Thyroid gland (tissue), 4 donors: ENCODE measurements around the gene LRCH3. TPM values are rescaled to one million over a fixed set of nuclear protein-coding genes. Genes with fewer than 3 reads are reported as not detected.
A peak's percentile ranks its signal among the peaks of the same experiment; 100 is the strongest.

Source experiments
- DNase-seq, 2 donors: peaks; one replicate each; pipeline ENCODE4 v3.0.0-alpha.2; 2019
- H3K27ac ChIP-seq, 3 donors: fragments of 200-600 bp; sonication (generic); 1 replicate in 2 of 3; 2 replicates in 1 of 3; pipeline ENCODE4 v1.5.1; 2016 to 2019; ENCODE audit warnings: mild to moderate bottlenecking in 1 of 3, moderate library complexity in 1 of 3
- H3K27me3 ChIP-seq: fragments of 200-600 bp; sonication (generic); one replicate; pipeline ENCODE4 v1.5.1; 2019
- H3K36me3 ChIP-seq, 2 donors: fragments of 200-600 bp; sonication (generic); one replicate each; pipeline ENCODE4 v1.5.1; 2016 to 2019
- H3K4me1 ChIP-seq, 2 donors: fragments of 200-600 bp; sonication (generic); one replicate each; pipeline ENCODE4 v1.5.1; 2017 to 2019
- H3K4me3 ChIP-seq, 3 donors: fragments of 200-600 bp; sonication (generic); replicated peaks in 1 of 3; 1 replicate in 2 of 3; 2 replicates in 1 of 3; pipeline ENCODE4 v1.5.1; 2016; ENCODE audit warnings: mild to moderate bottlenecking in 1 of 3
- H3K9me3 ChIP-seq: fragments of 200-600 bp; sonication (generic); one replicate; pipeline ENCODE4 v1.5.1; 2017
- CTCF ChIP-seq, 6 experiments: fragments of 200-600 bp in 3 of 6; fragments of 450-650 bp in 3 of 6; sonication (generic) in 3 of 6; IDR thresholded peaks; one replicate each; pipeline ENCODE4 v1.5.1; 2016 to 2019; ENCODE audit warnings: antibody characterized with exemption in 6 of 6, mild to moderate bottlenecking in 2 of 6, inconsistent platforms in 1 of 6, moderate library complexity in 1 of 6
- POLR2A ChIP-seq, 2 donors: fragments of 450-650 bp; IDR thresholded peaks; one replicate each; pipeline ENCODE4 v1.6.1; 2017; ENCODE audit warnings: antibody characterized with exemption in 2 of 2, mild to moderate bottlenecking in 2 of 2, moderate library complexity in 1 of 2
- WGBS, 2 donors: methylation state at CpG; one replicate each; pipeline ENCODE4 v1.1.5; 2017; 5-methylcytosine and 5-hydroxymethylcytosine counted together
- intact Hi-C: fragments of 100-400 bp; cut with DNase I; formaldehyde crosslinking; loops from one replicate; pipeline ENCODE4 v1.15.1; 2023
- total RNA-seq, 4 donors: library from RNA; depleted of rRNA; stranded (reverse); fragments of >200 nt; gene quantifications; one replicate each; pipeline ENCODE4 v1.2.3, GENCODE V29; 2016

LRCH3 gene
- total RNA-seq, 4 donors from 2014 or later, result 36.7 to 68.3 (median 54.9) TPM

- Histone ChIP-seq H3K4me1 (peaks cover 5 to 13% of the 10 kb centered on the region in 2 donors), H3K4me3 (no peak overlapping the region)
- WGBS, 2 donors, result 92 to 95% methylated on average over 4 of the region's 4 CpGs
These were observed 13.5 kb downstream of the LRCH3 start for GRCh38 chr3:197804511-197804910.

GRCh38 chr3:197807969-197808587, 17.0 kb downstream of the LRCH3 start:
- TF ChIP-seq POLR2A (IDR thresholded peaks at IDR 0.05) (no peak), CTCF (IDR thresholded peaks at IDR 0.05) (no peak)
- intact Hi-C loops, result no loop called here
- Histone ChIP-seq H3K4me1 (peaks cover 9 to 12% of the 10 kb centered on the region in 2 donors), H3K27ac (no peak overlapping the region), H3K9me3 (no peaks in the 10 kb centered on the region), H3K27me3 (no peaks in the 10 kb centered on the region), H3K36me3 (no peaks in the 10 kb centered on the region), H3K4me3 (no peak overlapping the region)
- no peak for DNase-seq
- 87 to 94% methylated on average over 4 of the region's 4 CpGs for WGBS, 2 donors

More at GRCh38 chr3:197804511-197804910, 13.5 kb downstream of the LRCH3 start:
- Histone ChIP-seq H3K36me3 (no peaks in the 10 kb centered on the region), H3K9me3 (no peaks in the 10 kb centered on the region), H3K27me3 (no peaks in the 10 kb centered on the region), H3K27ac (no peak overlapping the region)
- no peak for DNase-seq
- no peak for TF ChIP-seq CTCF (IDR thresholded peaks at IDR 0.05)
- no peak for TF ChIP-seq POLR2A (IDR thresholded peaks at IDR 0.05)
- intact Hi-C loops, result no loop called here

- Histone ChIP-seq H3K36me3 (no peaks in the 10 kb centered on the region), H3K27ac (peak overlapping the region in 1 of 3 donors; percentile 30), H3K9me3 (no peaks in the 10 kb centered on the region), H3K4me3 (no peak overlapping the region), H3K4me1 (peaks cover 9 to 12% of the 10 kb centered on the region in 2 donors), H3K27me3 (no peaks in the 10 kb centered on the region)
- 43 to 49% methylated on average over 2 of the region's 2 CpGs for WGBS, 2 donors
- no peak for DNase-seq
- TF ChIP-seq CTCF (IDR thresholded peaks at IDR 0.05), result no peak
- intact Hi-C loops, result no loop called here
These were observed 18.4 kb downstream of the LRCH3 start for GRCh38 chr3:197809356-197810020.

DNA sequence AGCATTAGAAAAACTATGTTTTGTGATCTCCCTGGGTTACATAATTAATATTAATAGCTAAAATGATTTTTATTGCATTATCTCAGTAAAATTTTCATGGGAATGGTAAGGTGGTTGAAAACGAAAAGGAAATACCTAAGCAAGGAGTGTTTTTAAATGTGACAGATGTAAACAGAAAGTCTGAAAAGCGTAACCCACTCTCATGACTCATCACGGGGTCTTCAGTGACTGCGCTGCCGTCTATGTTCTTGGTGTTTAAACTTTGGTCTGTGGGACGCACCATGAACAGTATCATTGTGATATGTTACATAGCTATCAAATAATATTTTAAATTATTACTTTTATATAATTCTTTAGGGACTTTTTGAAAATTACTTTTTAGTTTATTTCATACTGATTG, 19.8 kb downstream of the LRCH3 start:
- no peaks in the 10 kb centered on the region for H3K9me3 ChIP-seq
- no peaks in the 10 kb centered on the region for H3K27me3 ChIP-seq
- H3K4me1 ChIP-seq, result peaks cover 9 to 12% of the 10 kb centered on the region in 2 donors
- no peaks in the 10 kb centered on the region for H3K36me3 ChIP-seq
- H3K4me3 ChIP-seq, result no peak overlapping the region
- DNase-seq, result no peak
- TF ChIP-seq CTCF (IDR thresholded peaks at IDR 0.05) (no peak), POLR2A (IDR thresholded peaks at IDR 0.05) (no peak)
- no peak overlapping the region for H3K27ac ChIP-seq
- 92% methylated on average over 6 of the region's 6 CpGs for WGBS, 2 donors
- intact Hi-C loops, result no loop called here

GRCh38 chr3:197811343-197811742, 20.3 kb downstream of the LRCH3 start:
- no peaks in the 10 kb centered on the region for H3K36me3 ChIP-seq
- H3K4me1 ChIP-seq, result peaks cover 9 to 12% of the 10 kb centered on the region in 2 donors
- TF ChIP-seq CTCF (IDR thresholded peaks at IDR 0.05), result no peak
- TF ChIP-seq POLR2A (IDR thresholded peaks at IDR 0.05), result no peak
- no peaks in the 10 kb centered on the region for H3K27me3 ChIP-seq
- no peak overlapping the region for H3K27ac ChIP-seq
- DNase-seq, result no peak
- WGBS, 2 donors, result 84 to 91% methylated on average over 3 of the region's 3 CpGs
- no peaks in the 10 kb centered on the region for H3K9me3 ChIP-seq
- intact Hi-C loops, result no loop called here
- H3K4me3 ChIP-seq, result no peak overlapping the region
